IPS-18c (cell line): Measurements from ENCODE around the gene IGDCC3.

Source experiments
- H3K4me3 ChIP-seq: 2 replicates; pipeline ENCODE4 v1.7.0; 2013; ENCODE audit warnings: low read depth, mild to moderate bottlenecking, low read length, moderate library complexity; ENCODE audit not compliant: insufficient read depth
- H3K9me3 ChIP-seq: one replicate; pipeline ENCODE4 v1.6.1; 2013; ENCODE audit warnings: mild to moderate bottlenecking, low read length, moderate library complexity; ENCODE audit not compliant: control insufficient read depth, insufficient read depth

The IGDCC3 gene

GRCh38 chr15:65381445-65382145 lies 3.8 kb upstream of the IGDCC3 start:
- Histone ChIP-seq H3K4me3 (no peak overlapping the region), H3K9me3 (no peaks in the 10 kb centered on the region)

- Histone ChIP-seq H3K4me3 (no peak overlapping the region; the same call in 1 of the 2 replicates), H3K9me3 (no peaks in the 10 kb centered on the region)
These were observed 2.2 kb upstream of the IGDCC3 start for GRCh38 chr15:65379986-65380385.

- peak overlapping the region; percentile 91 for H3K4me3 ChIP-seq
- no peaks in the 10 kb centered on the region for H3K9me3 ChIP-seq
These were observed 462 bp downstream of the IGDCC3 start for GRCh38 chr15:65377105-65377975.

- no peaks in the 10 kb centered on the region for H3K9me3 ChIP-seq
- peak overlapping the region; percentile 91 for H3K4me3 ChIP-seq
These were observed 1.1 kb downstream of the IGDCC3 start for GRCh38 chr15:65376767-65377104.

- no peak overlapping the region for H3K4me3 ChIP-seq
These were observed 1.8 kb downstream of the IGDCC3 start for GRCh38 chr15:65375871-65376607.

GRCh38 chr15:65374821-65375401 lies 2.9 kb downstream of the IGDCC3 start:
- H3K9me3 ChIP-seq: no peaks in the 10 kb centered on the region
- no peak overlapping the region for H3K4me3 ChIP-seq

More at GRCh38 chr15:65375871-65376607, 1.8 kb downstream of the IGDCC3 start:
- no peaks in the 10 kb centered on the region for H3K9me3 ChIP-seq

- no peaks in the 10 kb centered on the region for H3K9me3 ChIP-seq
- no peak overlapping the region for H3K4me3 ChIP-seq
These were observed 3.5 kb downstream of the IGDCC3 start for GRCh38 chr15:65374334-65374733.

GRCh38 chr15:65373163-65373651 lies 4.6 kb downstream of the IGDCC3 start:
- no peaks in the 10 kb centered on the region for H3K9me3 ChIP-seq
- no peak overlapping the region for H3K4me3 ChIP-seq

- no peaks in the 10 kb centered on the region for H3K9me3 ChIP-seq
- H3K4me3 ChIP-seq: no peak overlapping the region
These were observed 5.1 kb downstream of the IGDCC3 start for GRCh38 chr15:65372787-65373067.

- Histone ChIP-seq H3K9me3 (no peaks in the 10 kb centered on the region), H3K4me3 (no peak overlapping the region)
These were observed 5.6 kb downstream of the IGDCC3 start for GRCh38 chr15:65371976-65372786.

- H3K9me3 ChIP-seq: no peaks in the 10 kb centered on the region
- no peak overlapping the region for H3K4me3 ChIP-seq
These were observed 6.9 kb downstream of the IGDCC3 start for GRCh38 chr15:65370885-65371284.

- no peaks in the 10 kb centered on the region for H3K9me3 ChIP-seq
- no peak overlapping the region for H3K4me3 ChIP-seq
These were observed 8.2 kb downstream of the IGDCC3 start for GRCh38 chr15:65369651-65370050.

- H3K4me3 ChIP-seq: no peak overlapping the region
- H3K9me3 ChIP-seq: no peaks in the 10 kb centered on the region
These were observed 8.6 kb downstream of the IGDCC3 start for GRCh38 chr15:65369212-65369547.

- H3K4me3 ChIP-seq: peak overlapping the region; percentile 31
- H3K9me3 ChIP-seq: no peaks in the 10 kb centered on the region
These were observed 9.2 kb downstream of the IGDCC3 start for GRCh38 chr15:65368302-65369211.

- no peaks in the 10 kb centered on the region for H3K9me3 ChIP-seq
- H3K4me3 ChIP-seq: no peak overlapping the region
These were observed 11.5 kb downstream of the IGDCC3 start for GRCh38 chr15:65366122-65366892.
